Measurements from ENCODE around the gene F8. TPM values are rescaled to one million over a fixed set of nuclear protein-coding genes. Genes with fewer than 3 reads are reported as not detected.

F8 gene
- total RNA-seq, 3 donors from 2014 or later (not counting 1 experiment from before 2014, with no cell fraction given) = 1.4 to 4.6 (median 2.8) TPM

- no peaks in the 10 kb centered on the region for H3K4me1 ChIP-seq (ENCODE audit: control insufficient read depth, insufficient read depth, low read length)
- no peak for TF ChIP-seq CTCF (IDR thresholded peaks at IDR 0.05)
- Mint-ChIP-seq H3K9me3 (no peaks in the 10 kb centered on the region), H3K27ac (no peak overlapping the region), H3K4me1 (peaks cover 0 to 19% of the 10 kb centered on the region in 2 donors), H3K27me3 (ENCODE audit: low read depth in 2 of 2) (no peaks in the 10 kb centered on the region), H3K36me3 (no peaks in the 10 kb centered on the region), H3K4me3 (no peak overlapping the region)
- 100% methylated on average over 4 of the region's 6 CpGs for WGBS (ENCODE audit: insufficient coverage)
- ATAC-seq (no peak), DNase-seq (no peak)
- no peaks in the 10 kb centered on the region for H3K9me3 ChIP-seq (ENCODE audit: control insufficient read depth, insufficient read depth, low read length)
- intact Hi-C loops (cut with micrococcal nuclease) = no loop called here
- H3K36me3 ChIP-seq (ENCODE audit: control insufficient read depth, insufficient read depth, low read length) = peaks cover 5% of the 10 kb centered on the region
- H3K4me3 ChIP-seq (ENCODE audit: low read length) = no peak overlapping the region
- H3K27me3 ChIP-seq (ENCODE audit: control insufficient read depth, insufficient read depth, low read length) = no peaks in the 10 kb centered on the region
- no peak overlapping the region for H3K27ac ChIP-seq (ENCODE audit: low read length)
These were observed 23.7 kb upstream of the F8 start for GRCh38 chrX:155046129-155046810.

GRCh38 chrX:155035688-155036087 is 13.2 kb upstream of the F8 start:
- Mint-ChIP-seq H3K4me1 (peaks cover 0 to 6% of the 10 kb centered on the region in 2 donors), H3K4me3 (no peak overlapping the region)

GRCh38 chrX:155031657-155032056 is 9.1 kb upstream of the F8 start:
- no peak for TF ChIP-seq CTCF (IDR thresholded peaks at IDR 0.05)
- Mint-ChIP-seq H3K27ac (no peak overlapping the region), H3K9me3 (no peaks in the 10 kb centered on the region), H3K36me3 (peaks cover 11% of the 10 kb centered on the region), H3K4me3 (no peak overlapping the region), H3K4me1 (peaks cover 5 to 6% of the 10 kb centered on the region in 2 donors), H3K27me3 (ENCODE audit: low read depth in 2 of 2) (no peaks in the 10 kb centered on the region)
- ATAC-seq (no peak), DNase-seq (no peak)
- no peaks in the 10 kb centered on the region for H3K4me1 ChIP-seq (ENCODE audit: control insufficient read depth, insufficient read depth, low read length)
- intact Hi-C loops (cut with micrococcal nuclease) = no loop called here
- WGBS (ENCODE audit: insufficient coverage) = 100% methylated on average over 1 of the region's 5 CpGs
- no peaks in the 10 kb centered on the region for H3K9me3 ChIP-seq (ENCODE audit: control insufficient read depth, insufficient read depth, low read length)
- peaks cover 5% of the 10 kb centered on the region for H3K36me3 ChIP-seq (ENCODE audit: control insufficient read depth, insufficient read depth, low read length)
- H3K4me3 ChIP-seq (ENCODE audit: low read length) = no peak overlapping the region
- H3K27me3 ChIP-seq (ENCODE audit: control insufficient read depth, insufficient read depth, low read length) = no peaks in the 10 kb centered on the region
- no peak overlapping the region for H3K27ac ChIP-seq (ENCODE audit: low read length)

More at GRCh38 chrX:155035688-155036087, 13.2 kb upstream of the F8 start:
- DNase-seq = no peak
- TF ChIP-seq CTCF (IDR thresholded peaks at IDR 0.05) = no peak
- no peaks in the 10 kb centered on the region for H3K27me3 Mint-ChIP-seq (ENCODE audit: low read depth in 2 of 2)
- intact Hi-C loops (cut with micrococcal nuclease) = no loop called here
- 92% methylated on average over 2 of the region's 4 CpGs for WGBS (ENCODE audit: insufficient coverage)
- peaks cover 14% of the 10 kb centered on the region for H3K36me3 Mint-ChIP-seq
- peaks cover 5% of the 10 kb centered on the region for H3K36me3 ChIP-seq (ENCODE audit: control insufficient read depth, insufficient read depth, low read length)
- ATAC-seq = no peak
- no peaks in the 10 kb centered on the region for H3K9me3 Mint-ChIP-seq
- H3K27ac ChIP-seq (ENCODE audit: low read length) = no peak overlapping the region
- no peak overlapping the region for H3K27ac Mint-ChIP-seq
- no peaks in the 10 kb centered on the region for H3K4me1 ChIP-seq (ENCODE audit: control insufficient read depth, insufficient read depth, low read length)
- no peak overlapping the region for H3K4me3 ChIP-seq (ENCODE audit: low read length)
- H3K9me3 ChIP-seq (ENCODE audit: control insufficient read depth, insufficient read depth, low read length) = no peaks in the 10 kb centered on the region
- no peaks in the 10 kb centered on the region for H3K27me3 ChIP-seq (ENCODE audit: control insufficient read depth, insufficient read depth, low read length)

- Mint-ChIP-seq H3K36me3 (no peaks in the 10 kb centered on the region), H3K4me3 (peak overlapping the region; percentile 28), H3K4me1 (peaks cover 5 to 6% of the 10 kb centered on the region in 2 donors), H3K27ac (peak overlapping the region; percentile 87 to 95), H3K9me3 (no peaks in the 10 kb centered on the region), H3K27me3 (ENCODE audit: low read depth in 2 of 2) (no peaks in the 10 kb centered on the region)
- Histone ChIP-seq H3K27ac (ENCODE audit: low read length) (no peak overlapping the region), H3K9me3 (ENCODE audit: control insufficient read depth, insufficient read depth, low read length) (no peaks in the 10 kb centered on the region), H3K36me3 (ENCODE audit: control insufficient read depth, insufficient read depth, low read length) (no peaks in the 10 kb centered on the region), H3K27me3 (ENCODE audit: control insufficient read depth, insufficient read depth, low read length) (no peaks in the 10 kb centered on the region), H3K4me3 (ENCODE audit: low read length) (no peak overlapping the region), H3K4me1 (ENCODE audit: control insufficient read depth, insufficient read depth, low read length) (no peaks in the 10 kb centered on the region)
- no CpG with 5 or more reads among the region's 2 CpGs for WGBS (ENCODE audit: insufficient coverage)
- TF ChIP-seq CTCF (IDR thresholded peaks at IDR 0.05) = no peak
- DNase-seq (no peak), ATAC-seq (no peak)
- intact Hi-C loops (cut with micrococcal nuclease) = no loop called here
These were observed 6.4 kb upstream of the F8 start for GRCh38 chrX:155028877-155029291.
